Measurements from ENCODE around the gene UBE2J1.
A peak's percentile ranks its signal among the peaks of the same experiment; 100 is the strongest.

Gene UBE2J1

DNA sequence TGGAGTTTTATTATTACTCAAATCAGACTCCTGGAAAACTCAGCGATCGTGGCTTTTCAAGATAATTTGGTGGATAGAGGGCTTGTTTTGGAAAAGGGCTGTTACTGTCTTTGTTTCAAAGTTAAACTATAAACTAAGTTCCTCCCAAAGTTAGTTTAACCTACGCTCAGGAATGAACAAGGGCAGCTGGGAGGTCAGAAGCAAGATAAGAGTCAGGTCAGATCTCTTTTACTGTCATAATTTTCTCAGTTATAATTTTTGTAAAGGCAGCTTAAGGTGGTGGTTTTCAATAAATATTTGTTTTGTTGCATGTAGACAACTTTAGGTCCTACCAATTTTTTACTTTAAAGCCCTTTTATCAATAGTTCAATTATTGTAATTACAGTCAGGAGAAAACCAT is 28.2 kb downstream of the UBE2J1 start:
- no peaks in the 10 kb centered on the region for H3K27me3 ChIP-seq (ENCODE audit: control insufficient read depth, low read length)
- peaks cover 47% of the 10 kb centered on the region for H3K4me1 ChIP-seq (ENCODE audit: control insufficient read depth, low read length)
- H3K4me2 ChIP-seq (ENCODE audit: low read length): 0 out of 2 replicates have a peak overlapping the region, but pooled peaks have one; percentile 18
- H3K79me2 ChIP-seq (ENCODE audit: control insufficient read depth, low read length): no peaks in the 10 kb centered on the region
- no peak overlapping the region for H3K27ac ChIP-seq (ENCODE audit: low read depth, low read length)
- peaks cover 38% of the 10 kb centered on the region for H3F3A ChIP-seq (ENCODE audit: control insufficient read depth, insufficient read depth)
- H3K9me3 ChIP-seq (ENCODE audit: control insufficient read depth, insufficient read depth, low read length): no peaks in the 10 kb centered on the region
- TF ChIP-seq EZH2phosphoT487 (IDR thresholded peaks at IDR 0.05; ENCODE audit: borderline replicate concordance, low read length): no peak
- TF ChIP-seq, protein P1, sequence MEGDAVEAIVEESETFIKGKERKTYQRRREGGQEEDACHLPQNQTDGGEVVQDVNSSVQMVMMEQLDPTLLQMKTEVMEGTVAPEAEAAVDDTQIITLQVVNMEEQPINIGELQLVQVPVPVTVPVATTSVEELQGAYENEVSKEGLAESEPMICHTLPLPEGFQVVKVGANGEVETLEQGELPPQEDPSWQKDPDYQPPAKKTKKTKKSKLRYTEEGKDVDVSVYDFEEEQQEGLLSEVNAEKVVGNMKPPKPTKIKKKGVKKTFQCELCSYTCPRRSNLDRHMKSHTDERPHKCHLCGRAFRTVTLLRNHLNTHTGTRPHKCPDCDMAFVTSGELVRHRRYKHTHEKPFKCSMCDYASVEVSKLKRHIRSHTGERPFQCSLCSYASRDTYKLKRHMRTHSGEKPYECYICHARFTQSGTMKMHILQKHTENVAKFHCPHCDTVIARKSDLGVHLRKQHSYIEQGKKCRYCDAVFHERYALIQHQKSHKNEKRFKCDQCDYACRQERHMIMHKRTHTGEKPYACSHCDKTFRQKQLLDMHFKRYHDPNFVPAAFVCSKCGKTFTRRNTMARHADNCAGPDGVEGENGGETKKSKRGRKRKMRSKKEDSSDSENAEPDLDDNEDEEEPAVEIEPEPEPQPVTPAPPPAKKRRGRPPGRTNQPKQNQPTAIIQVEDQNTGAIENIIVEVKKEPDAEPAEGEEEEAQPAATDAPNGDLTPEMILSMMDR (IDR thresholded peaks at IDR 0.05; ENCODE audit: low read depth, low read length, poor library complexity, severe bottlenecking): no peak
- no peaks in the 10 kb centered on the region for H4K20me1 ChIP-seq (ENCODE audit: control insufficient read depth, insufficient read depth, low read depth, low read length)
- no peaks in the 10 kb centered on the region for H3K9me2 ChIP-seq (replicated peaks; ENCODE audit: control insufficient read depth, low read length)
- H3K36me3 ChIP-seq (ENCODE audit: control insufficient read depth, low read length): peaks cover 50% of the 10 kb centered on the region
- no peak overlapping the region for H3K4me3 ChIP-seq (ENCODE audit: low read length)

DNA sequence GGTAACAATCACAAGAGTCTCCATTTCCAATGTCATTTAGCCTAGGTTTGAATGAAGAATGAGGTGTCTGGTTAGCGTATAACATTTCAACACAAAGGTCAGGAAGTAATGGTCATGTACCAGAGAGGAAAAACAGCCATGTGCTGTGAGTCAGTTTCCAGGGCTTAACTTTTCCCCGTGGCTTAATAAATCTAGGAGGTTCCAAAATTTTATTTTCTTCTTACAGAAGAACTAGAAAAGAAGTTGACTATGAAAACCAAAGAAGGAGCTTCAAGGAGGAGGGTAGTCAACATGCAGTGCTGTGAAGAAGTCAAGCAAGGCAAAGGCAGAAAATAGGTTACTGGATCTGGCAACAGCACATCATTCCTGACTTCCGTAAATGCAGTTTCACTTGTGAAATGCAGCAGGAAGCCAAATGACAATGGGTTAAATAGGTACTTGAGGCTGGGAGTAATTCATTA is 29.0 kb downstream of the UBE2J1 start:
- Histone ChIP-seq H3K79me2 (ENCODE audit: control insufficient read depth, low read length) (no peaks in the 10 kb centered on the region), H3K9me3 (ENCODE audit: control insufficient read depth, insufficient read depth, low read length) (no peaks in the 10 kb centered on the region), H3K9me2 (replicated peaks; ENCODE audit: control insufficient read depth, low read length) (no peaks in the 10 kb centered on the region), H3K4me2 (ENCODE audit: low read length) (0 out of 2 replicates have a peak overlapping the region, but pooled peaks have one; percentile 18), H3K27me3 (ENCODE audit: control insufficient read depth, low read length) (no peaks in the 10 kb centered on the region), H3K4me3 (ENCODE audit: low read length) (no peak overlapping the region), H3K27ac (ENCODE audit: low read depth, low read length) (no peak overlapping the region), H3F3A (ENCODE audit: control insufficient read depth, insufficient read depth) (peaks cover 37% of the 10 kb centered on the region), H4K20me1 (ENCODE audit: control insufficient read depth, insufficient read depth, low read depth, low read length) (no peaks in the 10 kb centered on the region), H3K4me1 (ENCODE audit: control insufficient read depth, low read length) (peaks cover 53% of the 10 kb centered on the region), H3K36me3 (ENCODE audit: control insufficient read depth, low read length) (peaks cover 43% of the 10 kb centered on the region)
- TF ChIP-seq, protein P1 (IDR thresholded peaks at IDR 0.05; ENCODE audit: low read depth, low read length, poor library complexity, severe bottlenecking): no peak
- TF ChIP-seq EZH2phosphoT487 (IDR thresholded peaks at IDR 0.05; ENCODE audit: borderline replicate concordance, low read length): no peak

GRCh38 chr6:89321131-89321970 is 31.2 kb downstream of the UBE2J1 start:
- Histone ChIP-seq H3K4me1 (ENCODE audit: control insufficient read depth, low read length) (peaks cover 60% of the 10 kb centered on the region), H3F3A (ENCODE audit: control insufficient read depth, insufficient read depth) (peaks cover 19% of the 10 kb centered on the region), H3K79me2 (ENCODE audit: control insufficient read depth, low read length) (no peaks in the 10 kb centered on the region), H3K9me3 (ENCODE audit: control insufficient read depth, insufficient read depth, low read length) (no peaks in the 10 kb centered on the region), H3K4me2 (ENCODE audit: low read length) (no peak overlapping the region), H3K9me2 (replicated peaks; ENCODE audit: control insufficient read depth, low read length) (no peaks in the 10 kb centered on the region), H3K4me3 (ENCODE audit: low read length) (no peak overlapping the region), H3K36me3 (ENCODE audit: control insufficient read depth, low read length) (peaks cover 24% of the 10 kb centered on the region), H3K27ac (ENCODE audit: low read depth, low read length) (no peak overlapping the region), H4K20me1 (ENCODE audit: control insufficient read depth, insufficient read depth, low read depth, low read length) (no peaks in the 10 kb centered on the region), H3K27me3 (ENCODE audit: control insufficient read depth, low read length) (no peaks in the 10 kb centered on the region)
- TF ChIP-seq, protein P1 (IDR thresholded peaks at IDR 0.05; ENCODE audit: low read depth, low read length, poor library complexity, severe bottlenecking): no peak
- TF ChIP-seq EZH2phosphoT487 (IDR thresholded peaks at IDR 0.05; ENCODE audit: borderline replicate concordance, low read length): no peak

Data from DOHH2 (cell line).